WTC11 (cell line): ENCODE data around the gene ARHGEF38. TPM values are rescaled to one million over a fixed set of nuclear protein-coding genes. Genes with fewer than 3 reads are reported as not detected.

ENCODE experiments used
- ATAC-seq: fragments of 200-7000 bp; cut with Tn5 transposase; 2 replicates; pipeline ENCODE4 v1.10.0; 2021; ENCODE audit warnings: mild to moderate bottlenecking, moderate library complexity
- CTCF ChIA-PET: fragments of 300-600 bp; sonication (Branson Sonifier 250); formaldehyde crosslinking; loops from one replicate; lab custom pipeline; 2021; ENCODE audit warnings: antibody characterized with exemption; lab: Charles Lee
- POLR2A ChIA-PET: fragments of 350-600 bp; sonication (Branson Sonifier 250); formaldehyde crosslinking; loops from one replicate; lab custom pipeline; 2021; ENCODE audit warnings: antibody characterized with exemption; lab: Charles Lee
- DNase-seq: peaks from one replicate; pipeline ENCODE4 v3.0.0; 2021; ENCODE audit warnings: low spot score
- H3K27ac Mint-ChIP-seq: 2 replicates; pipeline ENCODE4 v1.8.0; 2021; ENCODE audit warnings: mixed read lengths
- H3K27me3 Mint-ChIP-seq: 2 replicates; pipeline ENCODE4 v1.8.0; 2021; ENCODE audit warnings: low read depth, mild to moderate bottlenecking, moderate library complexity, mixed read lengths
- H3K36me3 Mint-ChIP-seq: 2 replicates; pipeline ENCODE4 v1.8.0; 2021; ENCODE audit warnings: mixed read lengths
- H3K4me1 Mint-ChIP-seq: 2 replicates; pipeline ENCODE4 v1.8.0; 2022; ENCODE audit warnings: mixed read lengths
- H3K4me3 Mint-ChIP-seq: 2 replicates; pipeline ENCODE4 v1.8.0; 2021; ENCODE audit warnings: mild to moderate bottlenecking, moderate library complexity, mixed read lengths
- H3K9me3 Mint-ChIP-seq: 2 replicates; pipeline ENCODE4 v1.8.0; 2021; ENCODE audit warnings: mixed read lengths
- ATF1 ChIP-seq: sonication (generic); formaldehyde crosslinking; IDR thresholded peaks from 2 replicates; pipeline ENCODE4 v1.8.1; 2023; ENCODE audit warnings: mild to moderate bottlenecking, moderate library complexity, missing genetic modification reagents
- ATF2 ChIP-seq: sonication (generic); formaldehyde crosslinking; IDR thresholded peaks from 2 replicates; pipeline ENCODE4 v1.8.1; 2022; ENCODE audit warnings: low read depth, missing genetic modification reagents, borderline replicate concordance
- CBFB ChIP-seq: sonication (generic); formaldehyde crosslinking; IDR thresholded peaks from 2 replicates; pipeline ENCODE4 v1.8.1; 2022; ENCODE audit warnings: mild to moderate bottlenecking, low read depth, missing genetic modification reagents
- E2F4 ChIP-seq: sonication (generic); formaldehyde crosslinking; IDR thresholded peaks from 2 replicates; pipeline ENCODE4 v1.8.1; 2022; ENCODE audit warnings: low read depth, mild to moderate bottlenecking, moderate library complexity, missing genetic modification reagents, borderline replicate concordance
- E2F5 ChIP-seq: sonication (generic); formaldehyde crosslinking; IDR thresholded peaks from 2 replicates; pipeline ENCODE4 v1.8.1; 2022; ENCODE audit warnings: mild to moderate bottlenecking, moderate library complexity, missing genetic modification reagents
- EMX1 ChIP-seq: fragments of 250-450 bp; sonication (Bioruptor Pico); IDR thresholded peaks from 2 replicates; pipeline ENCODE4 v1.8.0; 2021; ENCODE audit warnings: mild to moderate bottlenecking
- NR1H2 ChIP-seq: sonication (generic); formaldehyde crosslinking; IDR thresholded peaks from 2 replicates; pipeline ENCODE4 v1.9.0; 2021; ENCODE audit warnings: mild to moderate bottlenecking, moderate library complexity, missing genetic modification reagents
- NR2C2 ChIP-seq: sonication (generic); formaldehyde crosslinking; IDR thresholded peaks from 2 replicates; pipeline ENCODE4 v1.8.0; 2022; ENCODE audit warnings: mild to moderate bottlenecking, missing genetic modification reagents
- RELA ChIP-seq: sonication (generic); formaldehyde crosslinking; IDR thresholded peaks from 2 replicates; pipeline ENCODE4 v1.8.1; 2022; ENCODE audit warnings: missing genetic modification reagents, mild to moderate bottlenecking, borderline replicate concordance
- SMAD3 ChIP-seq: sonication (generic); formaldehyde crosslinking; IDR thresholded peaks from 2 replicates; pipeline ENCODE4 v1.8.0; 2022; ENCODE audit warnings: missing genetic modification reagents, mild to moderate bottlenecking, borderline replicate concordance
- STAT6 ChIP-seq: sonication (generic); formaldehyde crosslinking; conservative IDR thresholded peaks from 2 replicates; pipeline ENCODE4 v1.8.1; 2023; ENCODE audit warnings: mild to moderate bottlenecking, low read depth, missing genetic modification reagents, moderate library complexity
- TEAD1 ChIP-seq: sonication (generic); formaldehyde crosslinking; IDR thresholded peaks from 2 replicates; pipeline ENCODE4 v1.8.0; 2022; ENCODE audit warnings: mild to moderate bottlenecking, missing genetic modification reagents
- TEAD4 ChIP-seq: sonication (generic); formaldehyde crosslinking; IDR thresholded peaks from 2 replicates; pipeline ENCODE4 v1.8.0; 2022; ENCODE audit warnings: mild to moderate bottlenecking, missing genetic modification reagents
- TP53 ChIP-seq: sonication (generic); formaldehyde crosslinking; IDR thresholded peaks from 2 replicates; pipeline ENCODE4 v1.8.1; 2023; ENCODE audit warnings: mild to moderate bottlenecking, missing genetic modification reagents
- ZBTB21 ChIP-seq: sonication (generic); formaldehyde crosslinking; IDR thresholded peaks from 2 replicates; pipeline ENCODE4 v1.8.1; 2023; ENCODE audit warnings: mild to moderate bottlenecking, missing genetic modification reagents, borderline replicate concordance
- ZNF219 ChIP-seq: sonication (generic); formaldehyde crosslinking; IDR thresholded peaks from 2 replicates; pipeline ENCODE4 v1.8.0; 2023; ENCODE audit warnings: missing genetic modification reagents, mild to moderate bottlenecking, borderline replicate concordance
- ZNF281 ChIP-seq: sonication (generic); formaldehyde crosslinking; IDR thresholded peaks from 2 replicates; pipeline ENCODE4 v1.8.0; 2023; ENCODE audit warnings: mild to moderate bottlenecking, missing genetic modification reagents
- ZNF425 ChIP-seq: fragments of 250-450 bp; sonication (Bioruptor Pico); conservative IDR thresholded peaks from 2 replicates; pipeline ENCODE4 v1.9.0; 2021; ENCODE audit warnings: mild to moderate bottlenecking
- total RNA-seq: library from RNA; stranded (reverse); gene quantifications from 3 replicates; pipeline ENCODE4 v1.2.3, GENCODE V29; 2021

The ARHGEF38 gene
- total RNA-seq, 1 experiment from 2014 or later = not detected

GRCh38 chr4:105677709-105678108 lies 125.3 kb downstream of the ARHGEF38 start (continued):
- TF ChIP-seq NR2C2 (CRISPR knock-in tag) = no peak

- H3K4me3 Mint-ChIP-seq = no peak overlapping the region
- no peaks in the 10 kb centered on the region for H3K36me3 Mint-ChIP-seq
- POLR2A ChIA-PET = no interaction called here
- TF ChIP-seq STAT6 (no peak), TEAD4 (no peak), TP53 (CRISPR knock-in tag) (no peak), SMAD3 (no peak), ZNF219 (CRISPR knock-in tag) (no peak)
- TF ChIP-seq, all 79 proteins: peak for 0
- H3K27ac Mint-ChIP-seq = peak overlapping the region; percentile 12; the same call in 1 of the 2 replicates
- H3K4me1 Mint-ChIP-seq = peaks cover 15% of the 10 kb centered on the region
- H3K9me3 Mint-ChIP-seq = no peaks in the 10 kb centered on the region
- no peak for DNase-seq
- CTCF ChIA-PET = interaction anchor here (1.0 kb wide), 1 partner anchor 205 kb away, joined by 4 read pairs; the partner anchor contains the start of gene PPA2
- H3K27me3 Mint-ChIP-seq = no peaks in the 10 kb centered on the region
- 0 out of 2 replicates have a peak, but pooled peaks have one; percentile 39 for ATAC-seq
Measured at GRCh38 chr4:105679186-105679585, 126.8 kb downstream of the ARHGEF38 start.

GRCh38 chr4:105683038-105683437 lies 130.6 kb downstream of the ARHGEF38 start:
- no peak overlapping the region for H3K4me3 Mint-ChIP-seq

GRCh38 chr4:105686571-105686970 lies 134.2 kb downstream of the ARHGEF38 start:
- Mint-ChIP-seq H3K36me3 (no peaks in the 10 kb centered on the region), H3K27ac (no peak overlapping the region), H3K9me3 (no peaks in the 10 kb centered on the region), H3K4me1 (no peaks in the 10 kb centered on the region), H3K4me3 (no peak overlapping the region), H3K27me3 (no peaks in the 10 kb centered on the region)
- no peak for ATAC-seq
- TF ChIP-seq ZNF219 (CRISPR knock-in tag) (no peak), TEAD1 (CRISPR knock-in tag) (no peak), NR1H2 (no peak), ZNF425 (no peak), E2F4 (no peak), E2F5 (CRISPR knock-in tag) (no peak), ZNF281 (CRISPR knock-in tag) (no peak), ZBTB21 (CRISPR knock-in tag) (no peak), ATF1 (CRISPR knock-in tag) (no peak), EMX1 (no peak), ATF2 (CRISPR knock-in tag) (no peak), CBFB (CRISPR knock-in tag) (no peak), NR2C2 (CRISPR knock-in tag) (no peak)
- ChIA-PET POLR2A (no interaction called here), CTCF (no interaction called here)
- DNase-seq = no peak

More at GRCh38 chr4:105683038-105683437, 130.6 kb downstream of the ARHGEF38 start:
- no peak for ATAC-seq
- no peak for TF ChIP-seq NR2C2 (CRISPR knock-in tag)
- TF ChIP-seq RELA (CRISPR knock-in tag) = no peak
- no peak for DNase-seq
- ChIA-PET POLR2A (no interaction called here), CTCF (no interaction called here)
- Mint-ChIP-seq H3K27ac (no peak overlapping the region), H3K27me3 (no peaks in the 10 kb centered on the region), H3K4me1 (peaks cover 6% of the 10 kb centered on the region), H3K36me3 (no peaks in the 10 kb centered on the region), H3K9me3 (no peaks in the 10 kb centered on the region)
